CD4-positive, alpha-beta T cell (primary cell): Measurements from ENCODE around the gene SEPTIN7. TPM values are rescaled to one million over a fixed set of nuclear protein-coding genes. Genes with fewer than 3 reads are reported as not detected.

ENCODE experiments used
- ATAC-seq: fragments of 200-7000 bp; cut with Tn5 transposase; one replicate; pipeline ENCODE4 v1.10.0; 2022; ENCODE audit warnings: mild to moderate bottlenecking; ENCODE audit not compliant: poor library complexity
- CTCF ChIA-PET: fragments of 350-600 bp; sonication (Branson Sonifier 250); formaldehyde crosslinking; loops from one replicate; lab custom pipeline; 2021; ENCODE audit warnings: antibody characterized with exemption, inconsistent platforms; lab: Charles Lee
- POLR2A ChIA-PET: fragments of 350-600 bp; sonication (Branson Sonifier 250); formaldehyde crosslinking; loops from one replicate; lab custom pipeline; 2021; ENCODE audit warnings: antibody characterized with exemption, inconsistent platforms; lab: Charles Lee
- DNase-seq, 14 experiments: peaks; one replicate each; pipeline ENCODE4 v3.0.0-alpha.2; 2013 to 2020; ENCODE audit warnings: mixed read lengths in 2 of 14
- H3K27ac ChIP-seq, 2 donors: one replicate each; pipeline versions ENCODE4 v1.5.1 to v1.7.0; 2013; ENCODE audit warnings: low read length in 2 of 2, low read depth in 1 of 2, mild to moderate bottlenecking in 1 of 2
- H3K27me3 ChIP-seq, 2 experiments: 1 replicate in 1 of 2; 2 replicates in 1 of 2; pipeline versions ENCODE4 v1.6.1 to v1.7.0; 2013; ENCODE audit warnings: low read length in 2 of 2, control low read depth in 1 of 2, mild to moderate bottlenecking in 1 of 2, moderate library complexity in 1 of 2; ENCODE audit not compliant: insufficient read depth in 2 of 2, control insufficient read depth in 1 of 2
- H3K36me3 ChIP-seq: one replicate; pipeline ENCODE4 v1.6.1; 2013; ENCODE audit warnings: low read length, control low read depth; ENCODE audit not compliant: insufficient read depth
- H3K4me1 ChIP-seq: one replicate; pipeline ENCODE4 v1.6.1; 2013; ENCODE audit warnings: low read length, control low read depth; ENCODE audit not compliant: insufficient read depth
- H3K4me3 ChIP-seq: one replicate; pipeline ENCODE4 v1.5.1; 2013; ENCODE audit warnings: mild to moderate bottlenecking, low read length, moderate library complexity
- H3K9me3 ChIP-seq, 2 experiments: 1 replicate in 1 of 2; 2 replicates in 1 of 2; pipeline versions ENCODE4 v1.6.1 to v1.7.0; 2013; ENCODE audit warnings: low read length in 2 of 2, mild to moderate bottlenecking in 2 of 2, control low read depth in 1 of 2, moderate library complexity in 1 of 2; ENCODE audit not compliant: control insufficient read depth in 1 of 2, insufficient read depth in 1 of 2
- H3K27ac Mint-ChIP-seq: one replicate; pipeline ENCODE4 v1.8.0; 2020; ENCODE audit warnings: mixed read lengths
- H3K27me3 Mint-ChIP-seq: one replicate; pipeline ENCODE4 v1.8.0; 2021; ENCODE audit warnings: mixed read lengths
- H3K36me3 Mint-ChIP-seq: one replicate; pipeline ENCODE4 v1.8.0; 2021; ENCODE audit warnings: low read depth, mixed read lengths
- H3K4me1 Mint-ChIP-seq: one replicate; pipeline ENCODE4 v1.8.0; 2021; ENCODE audit warnings: low read depth, mixed read lengths
- H3K4me3 Mint-ChIP-seq: one replicate; pipeline ENCODE4 v1.8.0; 2020; ENCODE audit warnings: mild to moderate bottlenecking, mixed read lengths
- H3K9me3 Mint-ChIP-seq: one replicate; pipeline ENCODE4 v1.8.0; 2020; ENCODE audit warnings: mixed read lengths
- intact Hi-C, 2 experiments: fragments of 100-400 bp; cut with DNase I in 1 of 2; cut with micrococcal nuclease in 1 of 2; formaldehyde crosslinking; loops; one replicate each; pipeline versions ENCODE4 v1.15.1 to v1.9.0; 2023 to 2025; cut with DNase I, micrococcal nuclease
- total RNA-seq, 174 experiments: library from RNA in 2 of 174; stranded (reverse) in 2 of 174; gene quantifications; one replicate each; pipeline ENCODE4 v1.2.3 and lab custom pipeline; 2021 to 2026
- TF ChIP-seq, protein P1 (sequence below): fragments of 200-600 bp; IDR thresholded peaks from one replicate; pipeline ENCODE4 v1.8.0; 2022; ENCODE audit warnings: antibody characterized with exemption, mild to moderate bottlenecking

Gene SEPTIN7
- total RNA-seq, 2 experiments from 2014 or later = 185 to 186 TPM

DNA sequence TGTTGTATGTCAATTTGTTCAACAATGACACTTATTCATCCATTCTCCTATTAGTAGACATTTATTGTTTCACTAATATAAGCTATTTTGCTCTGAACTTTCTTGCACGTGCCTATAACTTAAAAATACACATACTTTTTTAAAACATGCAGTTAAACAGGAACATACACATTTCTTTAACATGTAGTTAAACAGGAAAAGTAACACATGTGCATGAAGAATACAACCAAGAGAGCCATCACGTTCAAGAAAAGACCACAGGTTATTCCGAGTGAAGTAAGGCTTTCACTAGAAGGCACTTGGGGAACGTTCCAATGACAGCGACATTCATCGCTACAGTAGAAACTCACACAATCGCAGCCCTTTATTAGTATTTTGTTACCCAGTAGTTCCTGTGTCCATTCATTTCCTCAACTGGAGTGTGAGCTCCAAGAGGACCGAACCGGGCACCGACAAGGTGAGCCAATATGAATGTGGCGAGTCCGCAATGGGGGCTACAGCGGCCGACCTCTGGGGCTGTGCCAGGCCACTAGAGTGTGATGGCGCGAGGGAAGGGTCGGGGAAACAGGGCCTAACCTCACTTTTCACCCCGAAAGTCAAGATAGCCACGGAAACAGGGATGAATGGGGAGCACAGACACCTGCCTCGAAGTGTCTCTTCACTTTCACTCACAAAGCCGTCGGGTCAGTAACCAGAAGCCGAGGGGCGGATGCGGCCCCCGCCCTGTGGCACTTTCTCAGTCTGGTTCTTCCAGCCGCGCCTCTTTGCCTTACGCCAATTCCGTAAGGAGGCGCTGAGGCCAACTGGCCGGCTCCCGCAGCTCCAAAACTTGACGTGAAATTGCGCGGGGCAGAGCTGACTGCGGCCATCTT, 775 bp upstream of the SEPTIN7 start:
- Mint-ChIP-seq H3K4me3 (peak overlapping the region; percentile 94), H3K9me3 (no peaks in the 10 kb centered on the region), H3K36me3 (peaks cover 25% of the 10 kb centered on the region), H3K4me1 (peaks cover 41% of the 10 kb centered on the region), H3K27me3 (no peaks in the 10 kb centered on the region), H3K27ac (peak overlapping the region; percentile 98)
- Histone ChIP-seq H3K9me3 (no peaks in the 10 kb centered on the region), H3K4me1 (peaks cover 18% of the 10 kb centered on the region), H3K27ac (peak overlapping the region; percentile 94 to 99), H3K36me3 (no peaks in the 10 kb centered on the region), H3K4me3 (peak overlapping the region; percentile 84), H3K27me3 (no peaks in the 10 kb centered on the region)
- DNase-seq = peak in 12 of 14 experiments; percentile 66 to 93 (median 76)
- intact Hi-C loops = loop anchor here (2.0 to 10.0 kb wide), 9 partner anchors 37 to 765 kb away; partner anchors contain the start of genes HERPUD2 (in 2 of the 2), DPY19L1 (in 1 of the 2) and EEPD1 (in 1 of the 2)
- peak; percentile 45 for ATAC-seq
- TF ChIP-seq, protein P1, sequence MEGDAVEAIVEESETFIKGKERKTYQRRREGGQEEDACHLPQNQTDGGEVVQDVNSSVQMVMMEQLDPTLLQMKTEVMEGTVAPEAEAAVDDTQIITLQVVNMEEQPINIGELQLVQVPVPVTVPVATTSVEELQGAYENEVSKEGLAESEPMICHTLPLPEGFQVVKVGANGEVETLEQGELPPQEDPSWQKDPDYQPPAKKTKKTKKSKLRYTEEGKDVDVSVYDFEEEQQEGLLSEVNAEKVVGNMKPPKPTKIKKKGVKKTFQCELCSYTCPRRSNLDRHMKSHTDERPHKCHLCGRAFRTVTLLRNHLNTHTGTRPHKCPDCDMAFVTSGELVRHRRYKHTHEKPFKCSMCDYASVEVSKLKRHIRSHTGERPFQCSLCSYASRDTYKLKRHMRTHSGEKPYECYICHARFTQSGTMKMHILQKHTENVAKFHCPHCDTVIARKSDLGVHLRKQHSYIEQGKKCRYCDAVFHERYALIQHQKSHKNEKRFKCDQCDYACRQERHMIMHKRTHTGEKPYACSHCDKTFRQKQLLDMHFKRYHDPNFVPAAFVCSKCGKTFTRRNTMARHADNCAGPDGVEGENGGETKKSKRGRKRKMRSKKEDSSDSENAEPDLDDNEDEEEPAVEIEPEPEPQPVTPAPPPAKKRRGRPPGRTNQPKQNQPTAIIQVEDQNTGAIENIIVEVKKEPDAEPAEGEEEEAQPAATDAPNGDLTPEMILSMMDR = no peak
- CTCF ChIA-PET = interaction anchor here (1.0 to 2.9 kb wide), 6 partner anchors 20 to 117 kb away, joined by 3 to 21 read pairs (median 6); no protein-coding TSS in a partner anchor
- POLR2A ChIA-PET = interaction anchor here (0.6 to 7.4 kb wide), 45 partner anchors 9 to 1648 kb away, joined by 3 to 175 read pairs (median 5); partner anchors contain the start of genes ELMO1 and HERPUD2

DNA sequence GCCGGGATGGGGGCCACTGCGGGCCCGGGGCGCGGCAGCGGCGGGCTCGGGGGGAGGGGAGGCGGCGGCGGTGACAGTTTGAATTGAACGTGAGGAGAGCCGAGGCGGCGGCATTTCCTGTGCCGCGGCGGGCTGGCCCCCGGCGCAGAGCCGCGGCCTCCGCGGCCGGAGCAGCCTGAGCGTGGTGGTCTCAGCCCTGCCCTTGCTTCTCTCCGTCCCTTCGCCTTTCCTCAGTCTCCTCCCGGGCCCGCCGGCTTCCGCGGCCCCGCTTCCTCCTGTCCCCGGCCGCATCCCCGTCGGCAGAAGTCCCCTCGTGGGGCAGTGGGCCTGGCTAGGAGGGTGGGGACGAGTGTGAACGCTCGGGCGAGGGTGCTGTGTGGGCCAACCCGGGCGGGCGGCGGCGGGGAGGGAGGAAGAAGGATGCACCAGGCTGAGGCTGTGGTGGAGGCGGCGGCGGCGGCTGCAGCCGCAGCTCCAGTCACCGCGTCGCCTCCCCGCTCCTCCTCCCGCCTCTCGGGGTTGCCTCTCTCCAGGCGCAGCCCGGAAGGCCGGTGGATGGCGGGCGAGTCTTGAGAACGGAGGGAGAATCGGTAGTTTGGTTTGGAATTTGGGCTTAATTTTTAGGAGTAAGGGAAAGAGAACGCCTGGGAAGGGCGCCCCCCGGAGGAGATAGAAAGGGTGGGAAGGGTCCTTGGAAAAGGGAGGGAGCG, 690 bp downstream of the SEPTIN7 start:
- H3K9me3 ChIP-seq = no peaks in the 10 kb centered on the region
- intact Hi-C loops = loop anchor here (1.0 to 10.0 kb wide), 7 partner anchors 36 to 767 kb away; partner anchors contain the start of genes HERPUD2 (in 2 of the 2) and DPY19L1 (in 1 of the 2)
- Mint-ChIP-seq H3K4me3 (peak overlapping the region; percentile 94), H3K36me3 (peaks cover 27% of the 10 kb centered on the region), H3K9me3 (no peaks in the 10 kb centered on the region), H3K4me1 (peaks cover 55% of the 10 kb centered on the region), H3K27ac (peak overlapping the region; percentile 98), H3K27me3 (no peaks in the 10 kb centered on the region)
- H3K36me3 ChIP-seq = no peaks in the 10 kb centered on the region
- peaks cover 21% of the 10 kb centered on the region for H3K4me1 ChIP-seq
- CTCF ChIA-PET = interaction anchor here (0.6 to 2.9 kb wide), 7 partner anchors 18 to 92 kb away, joined by 3 to 21 read pairs (median 5); no protein-coding TSS in a partner anchor
- DNase-seq (peak; percentile 56 to 91 (median 72)), ATAC-seq (peak; percentile 35)
- TF ChIP-seq, protein P1 = peak; percentile 41
- no peaks in the 10 kb centered on the region for H3K27me3 ChIP-seq
- peak overlapping the region; percentile 84 for H3K4me3 ChIP-seq
- peak overlapping the region; percentile 94 to 99 for H3K27ac ChIP-seq
- POLR2A ChIA-PET = interaction anchor here (0.6 to 7.4 kb wide), 49 partner anchors 8 to 1646 kb away, joined by 3 to 175 read pairs (median 4); partner anchors contain the start of genes ELMO1 and HERPUD2

GRCh38 chr7:35802102-35802466, 1.2 kb downstream of the SEPTIN7 start:
- TF ChIP-seq, protein P1 = no peak
- H3K27me3 ChIP-seq = no peaks in the 10 kb centered on the region
- peaks cover 30% of the 10 kb centered on the region for H3K36me3 Mint-ChIP-seq
- peaks cover 23% of the 10 kb centered on the region for H3K4me1 ChIP-seq
- peak overlapping the region; percentile 84 for H3K4me3 ChIP-seq
- peak overlapping the region; percentile 94 to 99 for H3K27ac ChIP-seq
- H3K27ac Mint-ChIP-seq = peak overlapping the region; percentile 98
- ATAC-seq = no peak
- DNase-seq = peak in 1 of 14 experiments; percentile 22
- intact Hi-C loops = loop anchor here (5.0 to 10.0 kb wide), 4 partner anchors 35 to 767 kb away; partner anchors contain the start of gene DPY19L1 (in 1 of the 2)
- H3K27me3 Mint-ChIP-seq = no peaks in the 10 kb centered on the region
- ChIA-PET POLR2A (interaction anchor here (0.6 to 7.4 kb wide), 10 partner anchors 11 to 476 kb away, joined by 4 to 175 read pairs (median 25); partner anchors contain the start of gene HERPUD2), CTCF (interaction anchor here (1.2 to 2.9 kb wide), 3 partner anchors 18 to 92 kb away, joined by 4 to 21 read pairs (median 7); no protein-coding TSS in a partner anchor)
- H3K36me3 ChIP-seq = no peaks in the 10 kb centered on the region
- peaks cover 61% of the 10 kb centered on the region for H3K4me1 Mint-ChIP-seq
- peak overlapping the region; percentile 94 for H3K4me3 Mint-ChIP-seq
- H3K9me3 ChIP-seq = no peaks in the 10 kb centered on the region
- no peaks in the 10 kb centered on the region for H3K9me3 Mint-ChIP-seq
